WTC11 (cell line): ENCODE measurements around the gene DERA.

Experiments
- ELF4 ChIP-seq: sonication (generic); formaldehyde crosslinking; IDR thresholded peaks from 2 replicates; pipeline ENCODE4 v1.8.1; 2022; ENCODE audit warnings: low read depth, mild to moderate bottlenecking, moderate library complexity, missing genetic modification reagents
- SMAD3 ChIP-seq: sonication (generic); formaldehyde crosslinking; IDR thresholded peaks from 2 replicates; pipeline ENCODE4 v1.8.0; 2022; ENCODE audit warnings: missing genetic modification reagents, mild to moderate bottlenecking, borderline replicate concordance
- TEAD1 ChIP-seq: sonication (generic); formaldehyde crosslinking; IDR thresholded peaks from 2 replicates; pipeline ENCODE4 v1.8.0; 2022; ENCODE audit warnings: mild to moderate bottlenecking, missing genetic modification reagents
- TF ChIP-seq, protein P1 (sequence below): fragments of 200-600 bp; IDR thresholded peaks from 2 replicates; pipeline ENCODE4 v1.8.0; 2022; ENCODE audit warnings: antibody characterized with exemption

DNA sequence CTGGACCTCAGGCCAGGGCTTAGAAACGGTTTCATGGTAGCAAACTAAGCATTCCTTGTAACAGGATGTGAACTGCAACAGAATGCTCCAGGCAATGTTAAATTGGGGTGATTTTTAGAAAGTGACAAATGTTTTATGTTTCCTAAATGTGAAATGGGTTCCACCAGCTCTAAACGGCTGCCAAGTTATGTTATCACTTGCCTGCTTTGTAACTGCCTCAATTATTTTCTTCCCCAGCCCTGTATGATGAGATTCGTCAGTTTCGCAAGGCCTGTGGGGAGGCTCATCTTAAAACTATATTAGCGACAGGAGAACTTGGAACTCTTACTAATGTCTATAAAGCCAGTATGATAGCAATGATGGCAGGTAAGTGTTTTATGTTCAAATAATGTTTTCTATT lies 70.9 kb downstream of the DERA start:
- no peak for TF ChIP-seq SMAD3 (CRISPR knock-in tag)
- TF ChIP-seq, protein P1, sequence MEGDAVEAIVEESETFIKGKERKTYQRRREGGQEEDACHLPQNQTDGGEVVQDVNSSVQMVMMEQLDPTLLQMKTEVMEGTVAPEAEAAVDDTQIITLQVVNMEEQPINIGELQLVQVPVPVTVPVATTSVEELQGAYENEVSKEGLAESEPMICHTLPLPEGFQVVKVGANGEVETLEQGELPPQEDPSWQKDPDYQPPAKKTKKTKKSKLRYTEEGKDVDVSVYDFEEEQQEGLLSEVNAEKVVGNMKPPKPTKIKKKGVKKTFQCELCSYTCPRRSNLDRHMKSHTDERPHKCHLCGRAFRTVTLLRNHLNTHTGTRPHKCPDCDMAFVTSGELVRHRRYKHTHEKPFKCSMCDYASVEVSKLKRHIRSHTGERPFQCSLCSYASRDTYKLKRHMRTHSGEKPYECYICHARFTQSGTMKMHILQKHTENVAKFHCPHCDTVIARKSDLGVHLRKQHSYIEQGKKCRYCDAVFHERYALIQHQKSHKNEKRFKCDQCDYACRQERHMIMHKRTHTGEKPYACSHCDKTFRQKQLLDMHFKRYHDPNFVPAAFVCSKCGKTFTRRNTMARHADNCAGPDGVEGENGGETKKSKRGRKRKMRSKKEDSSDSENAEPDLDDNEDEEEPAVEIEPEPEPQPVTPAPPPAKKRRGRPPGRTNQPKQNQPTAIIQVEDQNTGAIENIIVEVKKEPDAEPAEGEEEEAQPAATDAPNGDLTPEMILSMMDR: no peak
- TF ChIP-seq ELF4 (CRISPR knock-in tag): no peak
- no peak for TF ChIP-seq TEAD1 (CRISPR knock-in tag)
